Liver (tissue), 9 donors: ENCODE results near the gene OSMR. TPM values are rescaled to one million over a fixed set of nuclear protein-coding genes. Genes with fewer than 3 reads are reported as not detected.

Source experiments
- DNase-seq: peaks from one replicate; pipeline ENCODE4 v3.0.0-alpha.2; 2017; ENCODE audit warnings: low spot score
- H3K27ac ChIP-seq, 2 donors: one replicate each; pipeline ENCODE4 v1.7.0; 2013; ENCODE audit warnings: inconsistent platforms in 2 of 2, low read length in 2 of 2, control low read depth in 1 of 2, low read depth in 1 of 2, mild to moderate bottlenecking in 1 of 2
- H3K27me3 ChIP-seq, 4 donors: one replicate each; pipeline versions ENCODE4 v1.6.1 to v1.7.0; 2013; ENCODE audit warnings: low read length in 3 of 4, inconsistent platforms in 1 of 4, mild to moderate bottlenecking in 1 of 4, moderate library complexity in 1 of 4; ENCODE audit not compliant: control insufficient read depth in 4 of 4, insufficient read depth in 4 of 4
- H3K36me3 ChIP-seq, 4 donors: one replicate each; pipeline versions ENCODE4 v1.6.1 to v1.7.0; 2013; ENCODE audit warnings: low read length in 3 of 4, mild to moderate bottlenecking in 3 of 4, low read depth in 1 of 4, moderate library complexity in 1 of 4; ENCODE audit not compliant: control insufficient read depth in 4 of 4, insufficient read depth in 3 of 4
- H3K4me1 ChIP-seq, 4 donors: one replicate each; pipeline versions ENCODE4 v1.6.1 to v1.7.0; 2013; ENCODE audit warnings: low read length in 3 of 4, mild to moderate bottlenecking in 3 of 4, moderate library complexity in 1 of 4; ENCODE audit not compliant: control insufficient read depth in 4 of 4, insufficient read depth in 4 of 4
- H3K4me3 ChIP-seq, 3 donors: one replicate each; pipeline versions ENCODE4 v1.6.1 to v1.7.0; 2013; ENCODE audit warnings: low read length in 3 of 3, control low read depth in 1 of 3, low read depth in 1 of 3, mild to moderate bottlenecking in 1 of 3
- H3K9ac ChIP-seq, 2 donors: one replicate each; pipeline ENCODE4 v1.7.0; 2013; ENCODE audit warnings: low read length in 2 of 2, mild to moderate bottlenecking in 2 of 2, moderate library complexity in 2 of 2, control low read depth in 1 of 2, low read depth in 1 of 2
- H3K9me3 ChIP-seq, 4 donors: one replicate each; pipeline versions ENCODE4 v1.6.1 to v1.7.0; 2013; ENCODE audit warnings: low read length in 3 of 4; ENCODE audit not compliant: control insufficient read depth in 4 of 4
- FOXA1 ChIP-seq: IDR thresholded peaks from 2 replicates; pipeline ENCODE4 v1.6.1; 2016; ENCODE audit warnings: antibody characterized with exemption
- FOXA2 ChIP-seq: IDR thresholded peaks from 2 replicates; pipeline ENCODE4 v1.6.1; 2016; ENCODE audit warnings: antibody characterized with exemption
- GABPA ChIP-seq, 2 donors: IDR thresholded peaks in 1 of 2; conservative IDR thresholded peaks in 1 of 2; 2 replicates each; pipeline ENCODE4 v1.6.1; 2016; ENCODE audit warnings: antibody characterized with exemption in 2 of 2, mild to moderate bottlenecking in 1 of 2, moderate library complexity in 1 of 2
- HNF4A ChIP-seq, 2 donors: conservative IDR thresholded peaks; 2 replicates each; pipeline ENCODE4 v1.6.1; 2016; ENCODE audit warnings: antibody characterized with exemption in 2 of 2, mild to moderate bottlenecking in 2 of 2
- HNF4G ChIP-seq: IDR thresholded peaks from 2 replicates; pipeline ENCODE4 v1.6.1; 2016; ENCODE audit warnings: antibody characterized with exemption
- JUND ChIP-seq, 2 donors: IDR thresholded peaks; 2 replicates each; pipeline ENCODE4 v1.6.1; 2016; ENCODE audit warnings: antibody characterized with exemption in 2 of 2
- RXRA ChIP-seq, 2 donors: IDR thresholded peaks; 2 replicates each; pipeline ENCODE4 v1.6.1; 2017 to 2018; ENCODE audit warnings: antibody characterized with exemption in 2 of 2, mild to moderate bottlenecking in 1 of 2
- TAF1 ChIP-seq: conservative IDR thresholded peaks from 2 replicates; pipeline ENCODE4 v1.6.1; 2016; ENCODE audit warnings: antibody characterized with exemption, mild to moderate bottlenecking
- YY1 ChIP-seq: IDR thresholded peaks from 2 replicates; pipeline ENCODE4 v1.6.1; 2016; ENCODE audit warnings: antibody characterized with exemption, mild to moderate bottlenecking
- WGBS: extraction: QIAGEN DNeasy Blood & Tissue Kit; methylation state at CpG from one replicate; pipeline ENCODE4 v1.1.7; 2013; 5-methylcytosine and 5-hydroxymethylcytosine counted together
- polyA plus RNA-seq, 2 donors: library from polyadenylated mRNA; stranded (reverse) in 1 of 2; unstranded in 1 of 2; fragments of 200-250 nt in 1 of 2; fragments of >200 nt in 1 of 2; fragmentation: Nextera tagmentation in 1 of 2; extraction: Ambion mirVana in 1 of 2; gene quantifications; one replicate each; pipeline versions ENCODE4 v1.2.1 to v1.2.3, GENCODE V29; 2013 to 2015
- total RNA-seq, 2 donors: library from RNA; depleted of rRNA; stranded (reverse); fragments of >200 nt; gene quantifications; one replicate each; pipeline ENCODE4 v1.2.3, GENCODE V29; 2014
- TF ChIP-seq, protein P1 (sequence below): IDR thresholded peaks from 2 replicates; pipeline ENCODE4 v1.6.1; 2016; ENCODE audit warnings: antibody characterized with exemption
- TF ChIP-seq, protein P2 (sequence below): IDR thresholded peaks from 2 replicates; pipeline ENCODE4 v1.6.1; 2016; ENCODE audit warnings: antibody characterized with exemption
- TF ChIP-seq, protein P3 (sequence below): IDR thresholded peaks from 2 replicates; pipeline ENCODE4 v1.6.1; 2016; ENCODE audit warnings: antibody characterized with exemption, mild to moderate bottlenecking
- TF ChIP-seq, protein P4 (sequence below): IDR thresholded peaks from 2 replicates; pipeline ENCODE4 v1.6.1; 2016; ENCODE audit warnings: antibody characterized with exemption
- donor health status: healthy.
- donor health status: healthy.
- donor health status: healthy.
- donor health status: healthy.
- donor health status: healthy.

OSMR gene
- total and polyA plus RNA-seq, 4 donors: 4.3 to 34.5 (median 11.7) TPM

DNA sequence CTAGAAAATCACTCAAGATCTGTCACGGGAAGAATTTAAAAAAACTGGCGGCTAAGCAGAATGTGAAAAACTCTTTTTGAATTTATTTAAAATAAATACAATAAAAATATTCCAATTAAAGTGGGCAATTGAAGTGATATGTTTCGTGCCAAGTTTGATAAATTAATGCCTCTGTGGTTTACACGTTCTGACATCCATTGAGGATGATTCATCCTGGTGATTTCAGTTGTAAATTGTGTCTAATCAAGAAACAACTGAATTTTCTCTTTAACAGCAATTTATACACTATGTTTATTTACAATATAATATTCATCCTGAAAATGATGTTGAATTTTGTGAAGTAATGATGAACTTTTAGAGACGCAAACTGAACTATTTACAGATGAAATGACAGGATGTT, 21.0 kb upstream of the OSMR start:
- Histone ChIP-seq H3K27me3 (no peaks in the 10 kb centered on the region), H3K4me1 (no peaks in the 10 kb centered on the region), H3K27ac (no peak overlapping the region), H3K36me3 (peaks cover 0 to 4% (median 2%) of the 10 kb centered on the region in 4 donors), H3K4me3 (no peak overlapping the region), H3K9me3 (no peaks in the 10 kb centered on the region), H3K9ac (no peak overlapping the region)
- TF ChIP-seq JUND (IDR thresholded peaks at IDR 0.05) (no peak), HNF4A (conservative IDR thresholded peaks at IDR 0.05) (no peak), FOXA2 (no peak), YY1 (no peak), HNF4G (no peak), GABPA (IDR thresholded peaks at IDR 0.05 in 1 of 2, conservative IDR thresholded peaks at IDR 0.05 in 1 of 2) (no peak), RXRA (IDR thresholded peaks at IDR 0.05) (no peak), TAF1 (no peak)
- TF ChIP-seq, protein P1, sequence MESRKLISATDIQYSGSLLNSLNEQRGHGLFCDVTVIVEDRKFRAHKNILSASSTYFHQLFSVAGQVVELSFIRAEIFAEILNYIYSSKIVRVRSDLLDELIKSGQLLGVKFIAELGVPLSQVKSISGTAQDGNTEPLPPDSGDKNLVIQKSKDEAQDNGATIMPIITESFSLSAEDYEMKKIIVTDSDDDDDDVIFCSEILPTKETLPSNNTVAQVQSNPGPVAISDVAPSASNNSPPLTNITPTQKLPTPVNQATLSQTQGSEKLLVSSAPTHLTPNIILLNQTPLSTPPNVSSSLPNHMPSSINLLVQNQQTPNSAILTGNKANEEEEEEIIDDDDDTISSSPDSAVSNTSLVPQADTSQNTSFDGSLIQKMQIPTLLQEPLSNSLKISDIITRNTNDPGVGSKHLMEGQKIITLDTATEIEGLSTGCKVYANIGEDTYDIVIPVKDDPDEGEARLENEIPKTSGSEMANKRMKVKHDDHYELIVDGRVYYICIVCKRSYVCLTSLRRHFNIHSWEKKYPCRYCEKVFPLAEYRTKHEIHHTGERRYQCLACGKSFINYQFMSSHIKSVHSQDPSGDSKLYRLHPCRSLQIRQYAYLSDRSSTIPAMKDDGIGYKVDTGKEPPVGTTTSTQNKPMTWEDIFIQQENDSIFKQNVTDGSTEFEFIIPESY: no peak
- TF ChIP-seq, protein P2, sequence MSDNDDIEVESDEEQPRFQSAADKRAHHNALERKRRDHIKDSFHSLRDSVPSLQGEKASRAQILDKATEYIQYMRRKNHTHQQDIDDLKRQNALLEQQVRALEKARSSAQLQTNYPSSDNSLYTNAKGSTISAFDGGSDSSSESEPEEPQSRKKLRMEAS: no peak
- TF ChIP-seq, protein P3, sequence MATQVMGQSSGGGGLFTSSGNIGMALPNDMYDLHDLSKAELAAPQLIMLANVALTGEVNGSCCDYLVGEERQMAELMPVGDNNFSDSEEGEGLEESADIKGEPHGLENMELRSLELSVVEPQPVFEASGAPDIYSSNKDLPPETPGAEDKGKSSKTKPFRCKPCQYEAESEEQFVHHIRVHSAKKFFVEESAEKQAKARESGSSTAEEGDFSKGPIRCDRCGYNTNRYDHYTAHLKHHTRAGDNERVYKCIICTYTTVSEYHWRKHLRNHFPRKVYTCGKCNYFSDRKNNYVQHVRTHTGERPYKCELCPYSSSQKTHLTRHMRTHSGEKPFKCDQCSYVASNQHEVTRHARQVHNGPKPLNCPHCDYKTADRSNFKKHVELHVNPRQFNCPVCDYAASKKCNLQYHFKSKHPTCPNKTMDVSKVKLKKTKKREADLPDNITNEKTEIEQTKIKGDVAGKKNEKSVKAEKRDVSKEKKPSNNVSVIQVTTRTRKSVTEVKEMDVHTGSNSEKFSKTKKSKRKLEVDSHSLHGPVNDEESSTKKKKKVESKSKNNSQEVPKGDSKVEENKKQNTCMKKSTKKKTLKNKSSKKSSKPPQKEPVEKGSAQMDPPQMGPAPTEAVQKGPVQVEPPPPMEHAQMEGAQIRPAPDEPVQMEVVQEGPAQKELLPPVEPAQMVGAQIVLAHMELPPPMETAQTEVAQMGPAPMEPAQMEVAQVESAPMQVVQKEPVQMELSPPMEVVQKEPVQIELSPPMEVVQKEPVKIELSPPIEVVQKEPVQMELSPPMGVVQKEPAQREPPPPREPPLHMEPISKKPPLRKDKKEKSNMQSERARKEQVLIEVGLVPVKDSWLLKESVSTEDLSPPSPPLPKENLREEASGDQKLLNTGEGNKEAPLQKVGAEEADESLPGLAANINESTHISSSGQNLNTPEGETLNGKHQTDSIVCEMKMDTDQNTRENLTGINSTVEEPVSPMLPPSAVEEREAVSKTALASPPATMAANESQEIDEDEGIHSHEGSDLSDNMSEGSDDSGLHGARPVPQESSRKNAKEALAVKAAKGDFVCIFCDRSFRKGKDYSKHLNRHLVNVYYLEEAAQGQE: no peak
- TF ChIP-seq, protein P4, sequence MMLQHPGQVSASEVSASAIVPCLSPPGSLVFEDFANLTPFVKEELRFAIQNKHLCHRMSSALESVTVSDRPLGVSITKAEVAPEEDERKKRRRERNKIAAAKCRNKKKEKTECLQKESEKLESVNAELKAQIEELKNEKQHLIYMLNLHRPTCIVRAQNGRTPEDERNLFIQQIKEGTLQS: no peak
- no peak for DNase-seq
- WGBS: 85% methylated on average over 5 of the region's 5 CpGs

DNA sequence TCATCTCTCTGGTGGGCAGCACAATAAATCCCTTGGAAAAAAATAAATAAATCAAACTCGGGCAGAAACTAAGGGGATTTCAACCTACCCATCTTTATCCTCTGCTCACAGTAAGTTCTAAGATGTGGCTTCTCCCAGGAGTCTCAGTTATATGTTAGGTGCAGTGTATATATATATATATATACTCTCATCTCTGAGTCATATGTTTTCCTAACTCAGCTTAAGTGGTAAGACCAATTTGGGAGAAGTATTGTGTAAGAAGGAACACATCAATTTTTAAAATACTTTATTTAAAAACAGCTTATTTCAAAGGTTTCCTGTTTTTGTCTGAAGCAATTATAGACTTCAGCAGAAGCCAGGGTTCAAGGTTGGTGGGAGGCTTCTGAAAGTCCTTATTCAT, 20.3 kb upstream of the OSMR start:
- no peak overlapping the region for H3K27ac ChIP-seq
- TF ChIP-seq, protein P1: no peak
- TF ChIP-seq HNF4G (no peak), FOXA1 (no peak), FOXA2 (no peak)
- WGBS: 77% methylated on average over 1 of the region's 1 CpG
- H3K36me3 ChIP-seq: peaks cover 0 to 4% (median 2%) of the 10 kb centered on the region in 4 donors
- H3K4me1 ChIP-seq: peaks cover 0 to under 1% (median 0%) of the 10 kb centered on the region in 4 donors
- no peak overlapping the region for H3K9ac ChIP-seq
- H3K27me3 ChIP-seq: no peaks in the 10 kb centered on the region
- H3K9me3 ChIP-seq: no peaks in the 10 kb centered on the region
- no peak for DNase-seq
- H3K4me3 ChIP-seq: no peak overlapping the region
